ENCODE data around the gene P2RX5. TPM values are rescaled to one million over a fixed set of nuclear protein-coding genes. Genes with fewer than 3 reads are reported as not detected.

The P2RX5 gene
- total and polyA plus RNA-seq, 2 donors (not counting 3 experiments of a cell fraction or from before 2014, with no cell fraction given), result 0.19 to 0.22 TPM

GRCh38 chr17:3723188-3723555, 27.2 kb upstream of the P2RX5 start:
- FAIRE-seq (no peak), DNase-seq (ENCODE audit: low read depth, low spot score) (no peak)
- TF ChIP-seq MYC (IDR thresholded peaks at IDR 0.05; ENCODE audit: low read depth, low read length), result no peak
- TF ChIP-seq GATA2 (IDR thresholded peaks at IDR 0.05; ENCODE audit: insufficient read depth, insufficient read length, low read depth, low read length), result no peak
- TF ChIP-seq FOS (IDR thresholded peaks at IDR 0.05; ENCODE audit: borderline replicate concordance, insufficient read depth, low read length), result no peak
- TF ChIP-seq JUN (IDR thresholded peaks at IDR 0.05; ENCODE audit: borderline replicate concordance, insufficient read depth, insufficient read length, low read depth), result no peak
- no peak for TF ChIP-seq MAX (IDR thresholded peaks at IDR 0.05; ENCODE audit: insufficient read depth, insufficient read length)
- TF ChIP-seq, protein P1, sequence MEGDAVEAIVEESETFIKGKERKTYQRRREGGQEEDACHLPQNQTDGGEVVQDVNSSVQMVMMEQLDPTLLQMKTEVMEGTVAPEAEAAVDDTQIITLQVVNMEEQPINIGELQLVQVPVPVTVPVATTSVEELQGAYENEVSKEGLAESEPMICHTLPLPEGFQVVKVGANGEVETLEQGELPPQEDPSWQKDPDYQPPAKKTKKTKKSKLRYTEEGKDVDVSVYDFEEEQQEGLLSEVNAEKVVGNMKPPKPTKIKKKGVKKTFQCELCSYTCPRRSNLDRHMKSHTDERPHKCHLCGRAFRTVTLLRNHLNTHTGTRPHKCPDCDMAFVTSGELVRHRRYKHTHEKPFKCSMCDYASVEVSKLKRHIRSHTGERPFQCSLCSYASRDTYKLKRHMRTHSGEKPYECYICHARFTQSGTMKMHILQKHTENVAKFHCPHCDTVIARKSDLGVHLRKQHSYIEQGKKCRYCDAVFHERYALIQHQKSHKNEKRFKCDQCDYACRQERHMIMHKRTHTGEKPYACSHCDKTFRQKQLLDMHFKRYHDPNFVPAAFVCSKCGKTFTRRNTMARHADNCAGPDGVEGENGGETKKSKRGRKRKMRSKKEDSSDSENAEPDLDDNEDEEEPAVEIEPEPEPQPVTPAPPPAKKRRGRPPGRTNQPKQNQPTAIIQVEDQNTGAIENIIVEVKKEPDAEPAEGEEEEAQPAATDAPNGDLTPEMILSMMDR (IDR thresholded peaks at IDR 0.05; ENCODE audit: extremely low read depth in 1 of 2, insufficient read depth in 1 of 2, low read depth in 1 of 2, low read length in 2 of 2), result no peak
- no peak for TF ChIP-seq EZH2 (IDR thresholded peaks at IDR 0.05; ENCODE audit: borderline replicate concordance, low read depth, low read length, severe bottlenecking)
- no peak for TF ChIP-seq POLR2AphosphoS5 (IDR thresholded peaks at IDR 0.05; ENCODE audit: insufficient read depth, low read depth, low read length)
- TF ChIP-seq POLR2A (IDR thresholded peaks at IDR 0.05; ENCODE audit: low read depth, low read length), result no peak
- POLR2A ChIA-PET, result interaction anchor here (1.3 kb wide), 1 partner anchor 56 kb away, joined by 10 read pairs; no protein-coding TSS in a partner anchor
- TSS peak; percentile 56 for BruUV-seq (replicated peaks)
- peaks cover 28% of the 10 kb centered on the region for H3K4me1 ChIP-seq (ENCODE audit: control insufficient read depth, extremely low read depth, insufficient read depth, low read length)
- intact Hi-C loops (cut with micrococcal nuclease) (loop anchor here (2.0 to 5.0 kb wide), 2 partner anchors 40 to 56 kb away; partner anchors contain the start of genes EMC6 and TAX1BP3), dilution Hi-C loops (cut with MboI; ENCODE audit: extremely low pct_ligation_motif_present, low sequenced_read_pairs) (no loop called here)
- CTCF ChIA-PET, result interaction anchor here (0.9 to 2.3 kb wide), 10 partner anchors 10 to 895 kb away, joined by 3 to 24 read pairs (median 4); partner anchors contain the start of gene P2RX5
- H3K27ac ChIP-seq (ENCODE audit: insufficient read depth, low read depth, low read length), result peak overlapping the region; percentile 54
- H3K79me2 ChIP-seq (ENCODE audit: control insufficient read depth, insufficient read depth, low read length), result peaks cover 46% of the 10 kb centered on the region
- no peaks in the 10 kb centered on the region for H3K9me3 ChIP-seq (replicated peaks; ENCODE audit: control insufficient read depth, insufficient read depth, low read length)
- H3K4me2 ChIP-seq (ENCODE audit: insufficient read depth, low read length), result peak overlapping the region; percentile 85
- no peaks in the 10 kb centered on the region for H3K9me1 ChIP-seq (replicated peaks; ENCODE audit: control insufficient read depth, extremely low read depth, insufficient read depth, low read length)
- H3K4me3 ChIP-seq (replicated peaks in 1 of 3; ENCODE audit: insufficient read depth in 1 of 3, low read depth in 1 of 3, low read length in 3 of 3), result peak overlapping the region; percentile 62 to 91 (median 89)
- peak overlapping the region; percentile 82 for H3K9ac ChIP-seq (replicated peaks; ENCODE audit: extremely low read depth, insufficient read depth, low read length)
- H4K20me1 ChIP-seq (replicated peaks; ENCODE audit: control insufficient read depth, extremely low read depth, insufficient read depth, low read length), result no peaks in the 10 kb centered on the region
- peaks cover under 1 to 4% of the 10 kb centered on the region in 2 experiments for H3K36me3 ChIP-seq (ENCODE audit: control insufficient read depth in 2 of 2, extremely low read depth in 1 of 2, insufficient read depth in 2 of 2, low read length in 2 of 2)
- peak overlapping the region; percentile 86 for H2AFZ ChIP-seq (ENCODE audit: low read depth, low read length)
- H3K27me3 ChIP-seq (ENCODE audit: control insufficient read depth in 2 of 2, insufficient read depth in 2 of 2, low read length in 2 of 2), result no peaks in the 10 kb centered on the region

Measured in endothelial cell of umbilical vein (primary cell).